Skeletal muscle satellite cell (primary cell): ENCODE measurements around the gene THOP1.

Experiments
- H3K27me3 ChIP-seq: 2 replicates; pipeline ENCODE4 v1.7.0; 2013; ENCODE audit warnings: low read length; ENCODE audit not compliant: control insufficient read depth, insufficient read depth
- H3K36me3 ChIP-seq: 2 replicates; pipeline ENCODE4 v1.7.0; 2013; ENCODE audit warnings: mild to moderate bottlenecking, control low read depth, low read length; ENCODE audit not compliant: insufficient read depth
- H3K4me1 ChIP-seq: 2 replicates; pipeline ENCODE4 v1.7.0; 2013; ENCODE audit warnings: low read length; ENCODE audit not compliant: control insufficient read depth, insufficient read depth
- H3K4me2 ChIP-seq: 2 replicates; pipeline ENCODE4 v1.7.0; 2013; ENCODE audit warnings: mild to moderate bottlenecking, low read length
- H3K4me3 ChIP-seq: 2 replicates; pipeline ENCODE4 v1.7.0; 2013; ENCODE audit warnings: low read length
- H3K9ac ChIP-seq: 2 replicates; pipeline ENCODE4 v1.7.0; 2013; ENCODE audit warnings: mild to moderate bottlenecking, low read depth, low read length, moderate library complexity
- H3K9me3 ChIP-seq: replicated peaks from 2 replicates; pipeline ENCODE4 v1.7.0; 2013; ENCODE audit warnings: mild to moderate bottlenecking, control low read depth, low read length

THOP1 gene

GRCh38 chr19:2799273-2800020, 14.1 kb downstream of the THOP1 start:
- H3K36me3 ChIP-seq, result peaks cover 56% of the 10 kb centered on the region
- H3K4me2 ChIP-seq, result no peak overlapping the region
- H3K9ac ChIP-seq, result no peak overlapping the region

GRCh38 chr19:2800506-2800905, 15.2 kb downstream of the THOP1 start:
- no peak overlapping the region for H3K9ac ChIP-seq
- no peaks in the 10 kb centered on the region for H3K27me3 ChIP-seq
- no peaks in the 10 kb centered on the region for H3K9me3 ChIP-seq
- H3K36me3 ChIP-seq, result peaks cover 49% of the 10 kb centered on the region
- no peak overlapping the region for H3K4me2 ChIP-seq
- H3K4me1 ChIP-seq, result no peaks in the 10 kb centered on the region
- no peak overlapping the region for H3K4me3 ChIP-seq

More at GRCh38 chr19:2799273-2800020, 14.1 kb downstream of the THOP1 start:
- Histone ChIP-seq H3K4me1 (no peaks in the 10 kb centered on the region), H3K4me3 (no peak overlapping the region), H3K9me3 (no peaks in the 10 kb centered on the region), H3K27me3 (no peaks in the 10 kb centered on the region)

GRCh38 chr19:2802826-2803225, 17.5 kb downstream of the THOP1 start:
- Histone ChIP-seq H3K9ac (no peak overlapping the region), H3K36me3 (peaks cover 53% of the 10 kb centered on the region), H3K4me2 (no peak overlapping the region), H3K4me1 (no peaks in the 10 kb centered on the region), H3K4me3 (no peak overlapping the region), H3K9me3 (no peaks in the 10 kb centered on the region), H3K27me3 (no peaks in the 10 kb centered on the region)

GRCh38 chr19:2803486-2804155, 18.3 kb downstream of the THOP1 start:
- H3K4me3 ChIP-seq, result no peak overlapping the region
- H3K27me3 ChIP-seq, result no peaks in the 10 kb centered on the region
- no peaks in the 10 kb centered on the region for H3K4me1 ChIP-seq
- no peak overlapping the region for H3K4me2 ChIP-seq
- H3K36me3 ChIP-seq, result peaks cover 54% of the 10 kb centered on the region
- H3K9ac ChIP-seq, result no peak overlapping the region
- no peaks in the 10 kb centered on the region for H3K9me3 ChIP-seq

GRCh38 chr19:2804156-2805004, 19.1 kb downstream of the THOP1 start:
- no peak overlapping the region for H3K4me3 ChIP-seq
- no peaks in the 10 kb centered on the region for H3K27me3 ChIP-seq
- no peaks in the 10 kb centered on the region for H3K9me3 ChIP-seq
- no peaks in the 10 kb centered on the region for H3K4me1 ChIP-seq
- H3K9ac ChIP-seq, result no peak overlapping the region
- no peak overlapping the region for H3K4me2 ChIP-seq
- H3K36me3 ChIP-seq, result peaks cover 57% of the 10 kb centered on the region

GRCh38 chr19:2805261-2805900, 20.1 kb downstream of the THOP1 start:
- no peaks in the 10 kb centered on the region for H3K9me3 ChIP-seq
- H3K27me3 ChIP-seq, result no peaks in the 10 kb centered on the region
- no peak overlapping the region for H3K4me3 ChIP-seq
- H3K4me2 ChIP-seq, result no peak overlapping the region
- no peak overlapping the region for H3K9ac ChIP-seq
- H3K4me1 ChIP-seq, result no peaks in the 10 kb centered on the region
- H3K36me3 ChIP-seq, result peaks cover 49% of the 10 kb centered on the region

GRCh38 chr19:2805991-2806649, 20.8 kb downstream of the THOP1 start:
- Histone ChIP-seq H3K4me3 (no peak overlapping the region), H3K9ac (no peak overlapping the region), H3K9me3 (no peaks in the 10 kb centered on the region), H3K36me3 (peaks cover 46% of the 10 kb centered on the region), H3K4me2 (no peak overlapping the region), H3K4me1 (no peaks in the 10 kb centered on the region), H3K27me3 (no peaks in the 10 kb centered on the region)

- Histone ChIP-seq H3K4me2 (no peak overlapping the region), H3K4me1 (no peaks in the 10 kb centered on the region), H3K27me3 (no peaks in the 10 kb centered on the region), H3K9ac (no peak overlapping the region), H3K9me3 (no peaks in the 10 kb centered on the region), H3K4me3 (no peak overlapping the region), H3K36me3 (peaks cover 46% of the 10 kb centered on the region)
Observed at GRCh38 chr19:2806736-2807378, 21.6 kb downstream of the THOP1 start.

- H3K27me3 ChIP-seq, result no peaks in the 10 kb centered on the region
- no peak overlapping the region for H3K4me3 ChIP-seq
- no peaks in the 10 kb centered on the region for H3K4me1 ChIP-seq
- no peak overlapping the region for H3K4me2 ChIP-seq
- no peak overlapping the region for H3K9ac ChIP-seq
- H3K36me3 ChIP-seq, result peaks cover 50% of the 10 kb centered on the region
- H3K9me3 ChIP-seq, result no peaks in the 10 kb centered on the region
Observed at GRCh38 chr19:2807379-2808128, 22.3 kb downstream of the THOP1 start.
